Testis (tissue), 3 donors: ENCODE results near the gene LRRK1. TPM values are rescaled to one million over a fixed set of nuclear protein-coding genes. Genes with fewer than 3 reads are reported as not detected.

Experiments used
- DNase-seq: peaks from one replicate; pipeline ENCODE4 v3.0.0-alpha.2; 2019
- H3K27ac ChIP-seq, 2 donors: fragments of 200-600 bp; sonication (generic); one replicate each; pipeline ENCODE4 v1.5.1; 2019
- H3K27me3 ChIP-seq: fragments of 200-600 bp; sonication (generic); one replicate; pipeline ENCODE4 v1.5.1; 2019
- H3K36me3 ChIP-seq: fragments of 200-600 bp; sonication (generic); one replicate; pipeline ENCODE4 v1.5.1; 2017; ENCODE audit warnings: low read depth; ENCODE audit errors: missing control alignments
- H3K4me1 ChIP-seq: fragments of 200-600 bp; sonication (generic); one replicate; pipeline ENCODE4 v1.5.1; 2019
- H3K4me3 ChIP-seq, 2 donors: fragments of 200-600 bp; sonication (generic); one replicate each; pipeline ENCODE4 v1.5.1; 2017 to 2019
- H3K9me3 ChIP-seq: fragments of 200-600 bp; sonication (generic); one replicate; pipeline ENCODE4 v1.5.1; 2017
- POLR2A ChIP-seq: fragments of 450-650 bp; IDR thresholded peaks from one replicate; pipeline ENCODE4 v1.6.1; 2017; ENCODE audit warnings: antibody characterized with exemption, mild to moderate bottlenecking, moderate library complexity
- WGBS, 2 donors: methylation state at CpG; one replicate each; pipeline ENCODE4 v1.1.5; 2018; 5-methylcytosine and 5-hydroxymethylcytosine counted together
- intact Hi-C: fragments of 100-400 bp; cut with DNase I; formaldehyde crosslinking; loops from one replicate; pipeline ENCODE4 v1.15.1; 2023; ENCODE audit warnings: low total_unique reads
- polyA plus RNA-seq: library from polyadenylated mRNA; stranded (reverse); fragments of 350-450 nt; fragmentation: Illumina TruSeq; extraction: RNeasy Lipid Tissue Mini Kit (QIAGEN cat#74804); gene quantifications from one replicate; pipeline ENCODE4 v1.2.3, GENCODE V29; 2014; ENCODE audit warnings: low read depth, low replicate concordance; ENCODE audit not compliant: insufficient read depth
- total RNA-seq, 2 donors: library from RNA; depleted of rRNA; stranded (reverse); fragments of >200 nt; gene quantifications; one replicate each; pipeline ENCODE4 v1.2.3, GENCODE V29; 2016
- TF ChIP-seq, protein P1 (sequence below), 3 experiments: fragments of 450-650 bp in 2 of 3; fragments of 200-600 bp in 1 of 3; sonication (generic) in 1 of 3; IDR thresholded peaks; one replicate each; pipeline ENCODE4 v1.5.1; 2016 to 2019; ENCODE audit warnings: antibody characterized with exemption in 3 of 3, mild to moderate bottlenecking in 2 of 3, moderate library complexity in 1 of 3

Gene LRRK1
- total and polyA plus RNA-seq, 3 donors from 2014 or later, result 18.8 to 24.6 (median 23.0) TPM

DNA sequence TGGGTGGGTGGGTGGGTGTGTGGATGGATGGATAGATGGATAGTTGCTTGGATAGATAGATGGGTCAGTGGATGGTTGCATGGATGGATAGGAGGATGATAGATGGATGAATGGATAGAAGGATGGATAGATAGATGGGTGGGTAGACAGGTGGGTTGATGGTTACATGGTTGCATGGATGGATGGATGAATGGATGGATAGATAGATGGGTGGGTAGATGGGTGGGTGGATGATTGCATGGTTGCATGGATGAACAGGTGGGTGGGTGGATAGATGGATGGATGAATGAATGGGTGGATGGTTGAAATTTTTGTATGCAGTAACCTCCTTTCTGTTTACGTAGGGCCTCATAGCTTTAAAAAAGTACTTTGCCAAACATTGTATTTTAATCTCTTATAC, 79.5 kb downstream of the LRRK1 start:
- Histone ChIP-seq H3K4me3 (no peak overlapping the region), H3K4me1 (peaks cover 6% of the 10 kb centered on the region), H3K9me3 (no peaks in the 10 kb centered on the region), H3K27me3 (no peaks in the 10 kb centered on the region), H3K27ac (no peak overlapping the region), H3K36me3 (no peaks in the 10 kb centered on the region)
- no peak for TF ChIP-seq POLR2A
- TF ChIP-seq, protein P1, sequence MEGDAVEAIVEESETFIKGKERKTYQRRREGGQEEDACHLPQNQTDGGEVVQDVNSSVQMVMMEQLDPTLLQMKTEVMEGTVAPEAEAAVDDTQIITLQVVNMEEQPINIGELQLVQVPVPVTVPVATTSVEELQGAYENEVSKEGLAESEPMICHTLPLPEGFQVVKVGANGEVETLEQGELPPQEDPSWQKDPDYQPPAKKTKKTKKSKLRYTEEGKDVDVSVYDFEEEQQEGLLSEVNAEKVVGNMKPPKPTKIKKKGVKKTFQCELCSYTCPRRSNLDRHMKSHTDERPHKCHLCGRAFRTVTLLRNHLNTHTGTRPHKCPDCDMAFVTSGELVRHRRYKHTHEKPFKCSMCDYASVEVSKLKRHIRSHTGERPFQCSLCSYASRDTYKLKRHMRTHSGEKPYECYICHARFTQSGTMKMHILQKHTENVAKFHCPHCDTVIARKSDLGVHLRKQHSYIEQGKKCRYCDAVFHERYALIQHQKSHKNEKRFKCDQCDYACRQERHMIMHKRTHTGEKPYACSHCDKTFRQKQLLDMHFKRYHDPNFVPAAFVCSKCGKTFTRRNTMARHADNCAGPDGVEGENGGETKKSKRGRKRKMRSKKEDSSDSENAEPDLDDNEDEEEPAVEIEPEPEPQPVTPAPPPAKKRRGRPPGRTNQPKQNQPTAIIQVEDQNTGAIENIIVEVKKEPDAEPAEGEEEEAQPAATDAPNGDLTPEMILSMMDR (IDR thresholded peaks at IDR 0.05), result no peak
- WGBS, 2 donors, result 85 to 90% methylated on average over 1 of the region's 1 CpG
- intact Hi-C loops, result no loop called here
- DNase-seq, result no peak

DNA sequence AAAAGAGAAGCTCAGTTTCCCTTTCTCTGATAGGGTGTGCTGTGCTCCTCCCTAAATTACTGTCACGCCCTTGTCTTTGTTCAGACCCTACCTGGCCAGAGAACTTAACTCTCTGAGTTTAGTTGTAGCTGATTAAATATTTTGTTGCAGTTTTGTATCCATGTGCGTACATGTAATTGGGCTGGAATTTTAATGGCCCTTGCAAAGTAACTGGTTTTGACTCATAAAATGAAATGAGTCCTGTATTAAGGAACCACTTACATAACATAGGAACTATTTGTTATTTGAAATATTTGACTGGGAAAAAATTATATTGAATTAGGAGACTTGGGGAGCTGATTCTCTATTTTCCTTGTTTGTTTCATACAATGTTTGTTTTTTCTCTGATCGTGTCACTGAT, 80.2 kb downstream of the LRRK1 start:
- Histone ChIP-seq H3K4me3 (no peak overlapping the region), H3K27me3 (no peaks in the 10 kb centered on the region), H3K36me3 (no peaks in the 10 kb centered on the region), H3K4me1 (peaks cover 6% of the 10 kb centered on the region), H3K9me3 (no peaks in the 10 kb centered on the region), H3K27ac (no peak overlapping the region)
- intact Hi-C loops, result no loop called here
- no peak for DNase-seq
- WGBS, 2 donors, result 38 to 45% methylated on average over 3 of the region's 3 CpGs
- no peak for TF ChIP-seq POLR2A
- TF ChIP-seq, protein P1 (IDR thresholded peaks at IDR 0.05), result no peak

- TF ChIP-seq POLR2A, result no peak
- TF ChIP-seq, protein P1 (IDR thresholded peaks at IDR 0.05), result no peak
- no peak for DNase-seq
- Histone ChIP-seq H3K27me3 (no peaks in the 10 kb centered on the region), H3K4me3 (no peak overlapping the region), H3K36me3 (no peaks in the 10 kb centered on the region), H3K9me3 (no peaks in the 10 kb centered on the region), H3K27ac (no peak overlapping the region), H3K4me1 (peaks cover 6% of the 10 kb centered on the region)
- 91% methylated on average over 5 of the region's 5 CpGs for WGBS, 2 donors
- intact Hi-C loops, result loop anchor here (10.0 kb wide), 2 partner anchors 85 to 335 kb away; partner anchors contain the start of gene LRRK1
Observed at GRCh38 chr15:101000271-101000681, 81.1 kb downstream of the LRRK1 start.

DNA sequence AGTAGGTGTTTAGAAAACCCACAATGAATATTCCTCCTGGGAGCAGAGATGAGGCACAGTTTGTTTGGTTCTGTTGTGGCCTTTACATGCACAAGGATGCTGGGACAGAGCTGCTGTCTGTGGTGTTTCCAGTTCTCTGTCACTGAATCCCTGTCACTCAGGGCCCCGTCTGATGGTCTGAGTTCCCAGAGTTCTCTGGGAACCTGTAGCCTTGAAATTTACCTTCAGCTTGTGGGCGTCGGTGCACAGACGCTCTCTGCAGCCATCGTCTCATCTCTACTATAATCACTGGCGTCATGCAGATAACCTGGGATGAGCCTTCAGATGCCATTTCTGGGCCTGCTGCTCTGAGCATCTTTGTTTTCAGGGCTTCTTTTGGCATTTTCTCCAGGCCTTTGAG, 81.9 kb downstream of the LRRK1 start:
- H3K4me1 ChIP-seq, result peaks cover 6% of the 10 kb centered on the region
- WGBS, 2 donors, result 92 to 95% methylated on average over 6 of the region's 6 CpGs
- H3K4me3 ChIP-seq, result no peak overlapping the region
- H3K9me3 ChIP-seq, result no peaks in the 10 kb centered on the region
- H3K27ac ChIP-seq, result no peak overlapping the region
- intact Hi-C loops, result loop anchor here (10.0 kb wide), 2 partner anchors 86 to 336 kb away; partner anchors contain the start of gene LRRK1
- H3K27me3 ChIP-seq, result no peaks in the 10 kb centered on the region
- TF ChIP-seq, protein P1 (IDR thresholded peaks at IDR 0.05), result no peak
- DNase-seq, result no peak
- H3K36me3 ChIP-seq, result no peaks in the 10 kb centered on the region

DNA sequence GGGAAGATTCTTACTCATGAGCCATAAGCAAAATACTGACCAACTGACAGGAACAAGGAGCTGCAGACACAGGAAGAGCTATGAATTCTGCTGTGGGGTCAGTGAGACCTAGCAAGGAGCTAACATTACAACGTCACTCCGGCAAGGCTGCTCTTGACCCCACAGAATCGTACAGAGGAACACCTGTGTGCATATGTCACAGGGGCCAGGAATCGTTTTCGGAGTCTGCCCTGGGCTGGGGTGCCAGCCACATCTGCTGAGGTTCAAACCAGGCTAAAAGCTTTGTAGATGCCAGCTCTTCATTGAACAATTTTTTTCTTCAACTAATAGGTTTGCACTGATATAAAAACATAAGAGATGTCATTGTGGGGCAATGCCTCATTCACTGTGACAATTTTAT, 82.6 kb downstream of the LRRK1 start:
- no peaks in the 10 kb centered on the region for H3K36me3 ChIP-seq
- no peak overlapping the region for H3K27ac ChIP-seq
- H3K27me3 ChIP-seq, result no peaks in the 10 kb centered on the region
- H3K9me3 ChIP-seq, result no peaks in the 10 kb centered on the region
- no peak for DNase-seq
- intact Hi-C loops, result loop anchor here (10.0 kb wide), 2 partner anchors 87 to 337 kb away; partner anchors contain the start of gene LRRK1
- 82 to 93% methylated on average over 4 to 5 of the region's 5 CpGs for WGBS, 2 donors
- peaks cover 6% of the 10 kb centered on the region for H3K4me1 ChIP-seq
- no peak overlapping the region for H3K4me3 ChIP-seq
- no peak for TF ChIP-seq POLR2A
- TF ChIP-seq, protein P1 (IDR thresholded peaks at IDR 0.05), result no peak
